Endothelial cell of coronary artery (primary cell): Measurements from ENCODE around the gene APOL6. TPM values are rescaled to one million over a fixed set of nuclear protein-coding genes. Genes with fewer than 3 reads are reported as not detected.

ENCODE experiments used
- total RNA-seq: library from RNA; depleted of rRNA; stranded (reverse); fragments of >200 nt; gene quantifications from 2 replicates; pipeline ENCODE4 v1.2.3, GENCODE V29; 2014

APOL6 gene
- total RNA-seq = 1.2 and 8.2 TPM in 2 replicates

GRCh38 chr22:35648066-35649025 is at the start of gene APOL6:
Gene APOL6 (plus strand): TSS chr22:35648446. CDS start chr22:35656426, 7,980 bp downstream.

GRCh38 chr22:35617137-35617755 is 31.0 kb upstream of the APOL6 start, which contains the start of gene MB:
Gene MB (minus strand): TSS chr22:35617329. CDS start chr22:35617257, 72 bp downstream.

GRCh38 chr22:35717572-35717971 is 69.3 kb downstream of the APOL6 start, which contains the start of gene APOL5:
Gene APOL5 (plus strand): TSS chr22:35717872. CDS start chr22:35717872, 0 bp downstream.

Other genes starting within 250 kb of the APOL6 start
- gene MCM5, start 248.3 kb upstream of the APOL6 start, total RNA-seq = 32.3 and 64.4 TPM in 2 replicates
- gene RASD2, start 107.6 kb upstream of the APOL6 start, total RNA-seq = under 0.01 TPM in 1 of 2 replicates, not detected in the other
- not detected in 2 replicates for gene MB, start 31.1 kb upstream of the APOL6 start, total RNA-seq
- gene APOL5, start 69.4 kb downstream of the APOL6 start, total RNA-seq = not detected in 2 replicates